ENCODE results near the gene CHPF2. TPM values are rescaled to one million over a fixed set of nuclear protein-coding genes. Genes with fewer than 3 reads are reported as not detected.

CHPF2 gene
- total RNA-seq, 4 donors from 2014 or later: 14.2 to 28.3 (median 24.3) TPM

- TF ChIP-seq CTCF (IDR thresholded peaks at IDR 0.05; ENCODE audit: low read depth): no peak
Observed at GRCh38 chr7:151249732-151250072, 17.4 kb downstream of the CHPF2 start.

GRCh38 chr7:151250181-151251132 is 18.2 kb downstream of the CHPF2 start:
- TF ChIP-seq CTCF (IDR thresholded peaks at IDR 0.05; ENCODE audit: low read depth): no peak

- no peak for TF ChIP-seq CTCF (IDR thresholded peaks at IDR 0.05; ENCODE audit: low read depth)
Observed at GRCh38 chr7:151251328-151251688, 19.0 kb downstream of the CHPF2 start.

GRCh38 chr7:151251689-151252560 is 19.6 kb downstream of the CHPF2 start:
- TF ChIP-seq CTCF (IDR thresholded peaks at IDR 0.05; ENCODE audit: low read depth): no peak

GRCh38 chr7:151252561-151252835 is 20.2 kb downstream of the CHPF2 start:
- TF ChIP-seq CTCF (IDR thresholded peaks at IDR 0.05; ENCODE audit: low read depth): no peak

- no peak for TF ChIP-seq CTCF (IDR thresholded peaks at IDR 0.05; ENCODE audit: low read depth)
Observed at GRCh38 chr7:151252961-151253711, 20.9 kb downstream of the CHPF2 start.

- no peak for TF ChIP-seq CTCF (IDR thresholded peaks at IDR 0.05; ENCODE audit: low read depth)
Observed at GRCh38 chr7:151254316-151254715, 22.0 kb downstream of the CHPF2 start.
